HG02840 (cell line): ENCODE measurements around the gene ZNF8.
"Not testable (repeated sequence)": the region's sequence is repeated elsewhere in the genome, so short reads cannot be mapped to it uniquely, and the experiment has no call there.

ENCODE experiments used
- ATAC-seq: cut with Tn5 transposase; IDR thresholded peaks from one replicate; pipeline ENCODE4 v1.9.1; 2021; ENCODE audit warnings: mild to moderate bottlenecking, moderate library complexity, moderate number of reproducible peaks; ENCODE audit not compliant: unreplicated experiment, low FRiP score

Gene ZNF8

DNA sequence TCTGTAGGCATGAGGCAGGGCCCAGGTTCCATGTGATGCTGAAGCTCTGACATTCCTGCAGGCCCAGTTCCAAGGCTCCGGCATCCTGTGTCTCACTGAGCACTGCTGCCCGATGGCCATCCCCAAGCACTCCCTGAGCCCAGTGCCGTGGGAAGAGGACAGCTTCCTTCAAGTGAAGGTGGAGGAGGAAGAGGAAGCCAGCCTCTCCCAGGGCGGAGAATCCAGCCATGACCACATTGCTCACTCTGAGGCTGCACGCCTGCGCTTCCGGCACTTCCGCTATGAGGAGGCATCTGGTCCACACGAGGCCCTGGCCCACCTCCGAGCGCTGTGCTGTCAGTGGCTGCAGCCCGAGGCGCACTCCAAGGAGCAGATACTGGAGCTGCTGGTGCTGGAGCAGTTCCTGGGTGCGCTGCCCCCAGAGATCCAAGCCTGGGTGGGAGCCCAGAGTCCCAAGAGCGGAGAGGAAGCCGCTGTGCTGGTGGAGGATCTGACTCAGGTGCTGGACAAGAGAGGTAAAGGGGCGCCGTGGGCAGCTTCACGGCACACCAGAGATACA is 56.0 kb downstream of the ZNF8 start:
- ATAC-seq = no peak

- ATAC-seq = no peak
Measured at GRCh38 chr19:58335630-58336029, 56.9 kb downstream of the ZNF8 start.

DNA sequence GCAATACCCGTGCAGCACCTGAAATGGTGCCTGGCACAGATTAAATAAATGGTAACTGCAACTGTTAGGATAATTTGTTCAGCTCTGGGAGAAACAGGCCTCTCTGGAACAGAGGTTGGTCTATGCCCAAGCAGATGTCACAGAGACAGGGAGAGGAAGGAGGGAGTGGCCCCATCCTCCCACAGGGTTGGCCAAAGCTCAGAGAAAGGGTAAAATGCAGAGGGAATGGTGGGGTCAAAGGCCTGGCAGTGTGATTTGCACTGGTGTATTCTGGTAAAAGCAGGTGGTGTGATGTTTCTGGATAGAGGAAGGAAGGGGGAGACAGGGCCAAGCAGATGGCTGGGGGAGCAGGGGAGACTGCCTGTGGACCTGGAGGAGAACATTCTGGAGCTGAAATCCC is 57.5 kb downstream of the ZNF8 start:
- no peak for ATAC-seq

DNA sequence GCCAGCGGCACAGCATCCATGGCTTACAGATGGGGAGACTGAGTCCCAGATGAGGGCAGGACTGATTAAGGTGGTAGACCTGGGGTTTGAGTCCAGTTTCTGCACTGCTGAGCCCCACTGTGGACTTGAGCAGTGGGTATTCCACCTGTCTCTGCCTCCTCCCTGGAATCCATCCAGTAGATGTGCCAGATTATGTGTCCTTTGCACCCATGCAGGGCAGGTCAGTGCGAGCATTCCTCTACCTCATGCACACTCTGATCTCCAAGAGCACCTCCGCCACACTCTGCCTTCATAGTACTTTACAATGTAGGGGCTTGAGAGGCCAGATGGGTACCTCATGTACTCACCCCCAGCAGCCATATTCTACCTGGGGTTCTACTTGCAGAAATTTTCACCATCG is 58.1 kb downstream of the ZNF8 start:
- ATAC-seq = no peak

DNA sequence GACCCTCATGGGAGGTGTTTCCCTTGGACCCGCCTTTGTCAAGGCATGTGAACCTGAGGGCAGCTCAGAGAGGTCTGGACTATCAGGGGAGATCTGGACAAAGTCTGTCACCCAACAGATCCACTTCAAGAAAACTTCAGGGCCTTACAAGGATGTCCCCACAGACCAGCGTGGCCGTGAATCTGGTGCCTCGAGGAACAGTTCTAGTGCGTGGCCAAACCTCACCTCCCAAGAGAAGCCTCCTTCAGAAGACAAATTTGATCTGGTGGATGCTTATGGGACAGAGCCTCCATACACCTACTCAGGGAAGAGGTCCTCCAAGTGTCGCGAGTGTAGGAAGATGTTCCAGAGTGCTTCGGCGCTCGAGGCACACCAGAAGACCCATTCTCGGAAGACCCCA is 59.6 kb downstream of the ZNF8 start:
- ATAC-seq = no peak

DNA sequence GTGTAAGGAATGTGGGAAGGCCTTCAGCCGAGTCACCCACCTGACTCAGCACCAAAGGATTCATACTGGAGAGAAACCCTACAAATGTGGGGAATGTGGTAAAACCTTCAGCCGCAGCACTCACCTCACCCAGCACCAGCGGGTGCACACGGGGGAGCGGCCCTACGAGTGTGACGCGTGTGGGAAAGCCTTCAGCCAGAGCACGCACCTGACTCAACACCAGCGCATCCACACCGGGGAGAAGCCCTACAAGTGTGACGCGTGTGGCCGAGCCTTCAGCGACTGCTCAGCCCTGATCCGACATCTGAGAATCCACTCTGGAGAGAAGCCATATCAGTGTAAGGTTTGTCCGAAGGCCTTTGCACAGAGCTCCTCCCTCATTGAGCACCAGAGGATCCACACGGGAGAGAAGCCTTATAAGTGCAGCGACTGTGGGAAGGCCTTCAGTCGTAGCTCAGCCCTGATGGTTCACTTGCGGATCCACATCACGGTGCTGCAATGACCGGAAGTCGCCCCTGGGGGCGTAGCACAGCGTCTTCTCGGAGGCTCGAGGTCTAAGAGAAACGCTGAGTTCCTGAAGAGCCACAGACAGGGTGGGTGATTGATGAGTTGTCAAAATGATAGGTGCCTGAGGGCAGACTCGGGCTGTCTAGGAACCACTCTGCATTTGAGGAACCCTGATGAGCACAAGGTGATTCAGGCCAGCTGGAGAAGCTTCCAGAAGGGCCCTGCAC is 60.2 kb downstream of the ZNF8 start:
- ATAC-seq = no peak

- no peak for ATAC-seq
Measured at GRCh38 chr19:58345558-58345957, 66.8 kb downstream of the ZNF8 start.

DNA sequence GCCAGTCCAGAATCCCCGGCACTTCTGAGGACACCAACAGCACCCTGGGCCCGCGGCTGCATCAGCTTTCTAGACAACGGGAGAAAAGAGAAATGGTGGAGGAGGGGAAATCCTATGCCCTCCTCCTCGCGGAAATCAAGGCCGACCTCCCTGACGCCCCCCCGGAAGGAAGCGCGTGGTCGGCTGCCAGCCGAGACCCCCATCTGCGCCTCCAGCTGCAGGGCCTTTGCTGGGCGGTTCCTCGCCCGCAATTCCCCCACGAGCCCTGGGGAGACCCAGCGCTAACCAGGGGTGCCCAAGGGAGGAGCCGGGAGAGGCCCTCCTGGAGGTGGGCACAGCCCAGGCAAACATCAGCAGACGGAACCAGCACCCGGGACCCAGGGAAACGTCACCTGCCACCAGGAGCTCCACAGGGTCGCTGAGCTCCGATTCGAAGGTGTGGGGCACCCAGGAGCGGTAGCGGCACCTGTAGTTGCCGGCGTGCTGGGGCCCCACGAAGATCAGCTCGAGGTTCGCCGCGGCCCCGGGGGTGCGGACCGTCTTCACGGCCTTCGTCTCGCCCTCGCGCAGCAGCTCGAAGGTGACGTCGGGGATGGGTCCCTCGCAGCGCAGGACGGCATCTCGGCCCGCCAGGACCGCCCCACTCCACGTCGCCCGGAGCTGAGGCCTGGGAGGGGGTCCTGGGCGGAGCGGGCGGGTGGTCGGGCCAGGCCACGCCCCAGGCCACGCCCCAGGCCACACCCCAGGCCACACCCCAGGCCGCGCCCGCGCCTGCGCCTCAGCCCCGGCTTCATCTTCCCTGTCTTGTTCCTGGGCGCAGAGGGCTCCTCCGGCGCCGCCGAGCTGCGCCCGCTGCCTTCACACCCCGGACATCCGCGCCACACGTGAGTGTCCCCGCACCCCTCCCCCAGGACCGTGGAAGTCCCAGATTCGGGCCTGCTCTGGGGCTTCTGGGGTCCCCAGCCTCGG is 68.5 kb downstream of the ZNF8 start:
- peak; percentile 64 for ATAC-seq

GRCh38 chr19:58348080-58348479 is 69.3 kb downstream of the ZNF8 start:
- ATAC-seq = not testable (repeated sequence)

DNA sequence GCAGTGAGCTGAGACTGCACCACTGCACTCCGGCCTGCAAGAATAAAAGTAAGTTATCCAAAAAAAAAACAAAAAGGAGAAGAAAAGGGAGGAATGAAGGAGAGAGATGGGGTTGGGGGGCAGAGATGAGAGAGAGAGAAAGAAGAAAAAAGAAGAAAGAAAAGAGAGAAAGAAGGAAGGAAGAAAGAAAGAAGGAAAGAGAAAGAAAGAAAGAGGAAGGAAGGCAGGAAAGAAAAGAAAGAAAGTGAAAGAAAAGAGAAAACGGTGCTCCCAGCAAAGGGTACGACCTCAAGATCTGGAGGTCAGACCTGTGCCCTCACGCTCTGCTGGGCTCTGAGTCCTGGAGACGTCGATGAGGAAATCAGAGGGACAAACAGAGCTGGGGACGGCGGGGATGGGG is 70.8 kb downstream of the ZNF8 start:
- no peak for ATAC-seq

GRCh38 chr19:58350001-58350861 is 71.5 kb downstream of the ZNF8 start:
- ATAC-seq = no peak

- ATAC-seq = no peak
Measured at GRCh38 chr19:58350871-58351557, 72.3 kb downstream of the ZNF8 start.

- ATAC-seq = no peak
Measured at GRCh38 chr19:58351558-58351878, 72.8 kb downstream of the ZNF8 start.

GRCh38 chr19:58351990-58352755 is 73.4 kb downstream of the ZNF8 start:
- ATAC-seq = no peak
